H1 (cell line): Measurements from ENCODE around the gene FGF10. TPM values are rescaled to one million over a fixed set of nuclear protein-coding genes. Genes with fewer than 3 reads are reported as not detected.

Experiments
- CTCF ChIA-PET: fragments of 300-600 bp; sonication (Branson Sonifier 250); formaldehyde crosslinking; loops from one replicate; lab custom pipeline; 2021; ENCODE audit not compliant: partially characterized antibody; lab: Charles Lee
- POLR2A ChIA-PET: fragments of 300-600 bp; sonication (Branson Sonifier 250); formaldehyde crosslinking; loops from one replicate; lab custom pipeline; 2021; ENCODE audit warnings: inconsistent platforms; ENCODE audit not compliant: partially characterized antibody; lab: Charles Lee
- DNase-seq, 2 experiments: peaks; one replicate each; pipeline versions ENCODE4 v3.0.0 to v3.0.0-alpha.2; 2010 to 2022; ENCODE audit warnings: low spot score in 2 of 2, low read depth in 1 of 2, mixed read lengths in 1 of 2
- FAIRE-seq: peaks from 2 replicates; lab custom pipeline; 2011; peaks lifted over from hg19 to GRCh38; lab: Jason Lieb, UNC
- H2AFZ ChIP-seq: 2 replicates; pipeline ENCODE4 v1.8.1; 2012; ENCODE audit warnings: low read length, inconsistent platforms
- H2AK5ac ChIP-seq: 2 replicates; pipeline ENCODE4 v1.6.1; 2013; ENCODE audit warnings: low read depth, low read length
- H2BK120ac ChIP-seq: replicated peaks from 2 replicates; pipeline ENCODE3; 2013; ENCODE audit warnings: low read depth, low read length, inconsistent platforms
- H2BK12ac ChIP-seq: 2 replicates; pipeline ENCODE4 v1.6.1; 2013; ENCODE audit warnings: low read depth, low read length
- H2BK15ac ChIP-seq: 2 replicates; pipeline ENCODE4 v1.6.1; 2013; ENCODE audit warnings: low read length
- H2BK20ac ChIP-seq: 2 replicates; pipeline ENCODE4 v1.6.1; 2013; ENCODE audit warnings: low read length
- H2BK5ac ChIP-seq: 2 replicates; pipeline ENCODE4 v1.6.1; 2013; ENCODE audit warnings: low read depth, low read length
- H3K14ac ChIP-seq: 2 replicates; pipeline ENCODE4 v1.6.1; 2013; ENCODE audit warnings: inconsistent platforms; ENCODE audit not compliant: insufficient read length
- H3K18ac ChIP-seq: 2 replicates; pipeline ENCODE4 v1.6.1; 2013; ENCODE audit warnings: low read length; ENCODE audit errors: extremely low read depth
- H3K23ac ChIP-seq: 2 replicates; pipeline ENCODE4 v1.6.1; 2013; ENCODE audit warnings: inconsistent platforms; ENCODE audit not compliant: insufficient read length
- H3K23me2 ChIP-seq: 2 replicates; pipeline ENCODE4 v1.6.1; 2013; ENCODE audit warnings: low read depth, low read length
- H3K27ac ChIP-seq: 2 replicates; pipeline ENCODE4 v1.6.1; 2011; ENCODE audit warnings: low read depth, low read length, inconsistent platforms
- H3K27me3 ChIP-seq, 4 experiments: replicated peaks in 1 of 4; 1 replicate in 1 of 4; 2 replicates in 3 of 4; pipeline versions ENCODE4 v1.6.1 to v1.8.1; 2011 to 2013; ENCODE audit warnings: low read length in 3 of 4, mild to moderate bottlenecking in 3 of 4, inconsistent platforms in 2 of 4, mixed read lengths in 2 of 4, moderate library complexity in 1 of 4; ENCODE audit not compliant: control insufficient read depth in 3 of 4, insufficient read depth in 3 of 4; ENCODE audit errors: extremely low read depth in 1 of 4
- H3K36me3 ChIP-seq, 4 experiments: 2 replicates each; pipeline versions ENCODE4 v1.6.1 to v1.8.1; 2011 to 2013; ENCODE audit warnings: mild to moderate bottlenecking in 4 of 4, low read length in 3 of 4, moderate library complexity in 2 of 4, control low read depth in 1 of 4, inconsistent platforms in 1 of 4; ENCODE audit not compliant: insufficient read depth in 4 of 4, control insufficient read depth in 2 of 4
- H3K4ac ChIP-seq: replicated peaks from 2 replicates; pipeline ENCODE3; 2013; ENCODE audit warnings: low read length, low read depth, mixed read lengths, inconsistent platforms; ENCODE audit not compliant: insufficient read length
- H3K4me1 ChIP-seq, 4 experiments: replicated peaks in 1 of 4; 1 replicate in 1 of 4; 2 replicates in 3 of 4; pipeline versions ENCODE4 v1.6.1 to v1.8.1; 2011 to 2013; ENCODE audit warnings: low read length in 3 of 4, inconsistent platforms in 2 of 4, mixed read lengths in 1 of 4; ENCODE audit not compliant: insufficient read depth in 4 of 4, control insufficient read depth in 3 of 4
- H3K4me2 ChIP-seq, 2 experiments: 2 replicates each; pipeline versions ENCODE4 v1.6.1 to v1.8.1; 2011 to 2013; ENCODE audit warnings: low read depth in 2 of 2, low read length in 2 of 2, control low read depth in 1 of 2, inconsistent platforms in 1 of 2, mild to moderate bottlenecking in 1 of 2; ENCODE audit not compliant: insufficient read depth in 1 of 2
- H3K4me3 ChIP-seq, 4 experiments: fragments of 200-600, 300-600 bp in 1 of 4; sonication (generic), shearing (Covaris generic), sonication (Bioruptor Twin) in 1 of 4; 2 replicates each; pipeline versions ENCODE4 v1.5.1 to v1.8.1; 2011 to 2016; ENCODE audit warnings: low read length in 4 of 4, low read depth in 3 of 4, control low read depth in 2 of 4, inconsistent platforms in 2 of 4, mild to moderate bottlenecking in 2 of 4, mixed read lengths in 1 of 4, moderate library complexity in 1 of 4; ENCODE audit not compliant: insufficient read depth in 2 of 4; ENCODE audit errors: extremely low read depth in 1 of 4
- H3K56ac ChIP-seq: replicated peaks from 2 replicates; pipeline ENCODE3; 2013; ENCODE audit warnings: low read depth, mild to moderate bottlenecking, mixed read lengths, low read length, inconsistent platforms; ENCODE audit not compliant: insufficient read length
- H3K79me1 ChIP-seq: 2 replicates; pipeline ENCODE4 v1.6.1; 2013; ENCODE audit warnings: low read depth, low read length, control low read depth
- H3K79me2 ChIP-seq, 2 experiments: 2 replicates each; pipeline versions ENCODE4 v1.6.1 to v1.8.1; 2012 to 2013; ENCODE audit warnings: low read length in 2 of 2, mild to moderate bottlenecking in 2 of 2, inconsistent platforms in 1 of 2; ENCODE audit not compliant: insufficient read depth in 2 of 2, control insufficient read depth in 1 of 2
- H3K9ac ChIP-seq, 4 experiments: replicated peaks in 1 of 4; 1 replicate in 1 of 4; 2 replicates in 3 of 4; pipeline versions ENCODE4 v1.6.1 to v1.8.1; 2011 to 2013; ENCODE audit warnings: low read depth in 3 of 4, low read length in 3 of 4, control low read depth in 2 of 4, mild to moderate bottlenecking in 2 of 4, moderate library complexity in 2 of 4, inconsistent platforms in 1 of 4; ENCODE audit errors: extremely low read depth in 1 of 4
- H3K9me3 ChIP-seq, 2 experiments: 2 replicates each; pipeline versions ENCODE4 v1.6.1 to v1.8.1; 2012 to 2013; ENCODE audit warnings: mild to moderate bottlenecking in 2 of 2, moderate library complexity in 2 of 2, control low read depth in 1 of 2, inconsistent platforms in 1 of 2, low read depth in 1 of 2, low read length in 1 of 2, mixed read lengths in 1 of 2; ENCODE audit not compliant: insufficient read depth in 2 of 2
- H4K20me1 ChIP-seq, 2 experiments: replicated peaks in 1 of 2; 2 replicates each; pipeline versions ENCODE3 to v1.8.1; 2011 to 2013; ENCODE audit warnings: inconsistent platforms in 2 of 2, low read length in 2 of 2, mild to moderate bottlenecking in 1 of 2; ENCODE audit not compliant: insufficient read depth in 2 of 2, control insufficient read depth in 1 of 2
- H4K5ac ChIP-seq: 2 replicates; pipeline ENCODE4 v1.6.1; 2013; ENCODE audit warnings: low read length, low read depth, mixed read lengths, inconsistent platforms; ENCODE audit not compliant: insufficient read length
- H4K8ac ChIP-seq: 2 replicates; pipeline ENCODE4 v1.8.0; 2013; ENCODE audit warnings: mild to moderate bottlenecking, moderate library complexity, low read length, inconsistent platforms; ENCODE audit not compliant: insufficient read depth; ENCODE audit errors: extremely low read depth
- H4K91ac ChIP-seq: replicated peaks from 2 replicates; pipeline ENCODE3; 2013; ENCODE audit warnings: low read length, mixed read lengths, inconsistent platforms; ENCODE audit not compliant: insufficient read length
- JUN ChIP-seq: IDR thresholded peaks from 2 replicates; pipeline ENCODE4 v1.6.1; 2011; ENCODE audit warnings: low read depth, mild to moderate bottlenecking, improper control_type of control experiment, low read length
- WGBS, 2 experiments: shearing (Covaris generic) in 1 of 2; methylation state at CpG; one replicate each; pipeline versions ENCODE4 v1.1.6 to v1.1.7; 2013 to 2015; ENCODE audit warnings: low lambda C conversion rate in 2 of 2, mixed read lengths in 2 of 2, inconsistent platforms in 1 of 2, low coverage in 1 of 2, missing lambda C conversion rate in 1 of 2; ENCODE audit not compliant: insufficient replicate concordance in 2 of 2, insufficient coverage in 1 of 2, insufficient read length in 1 of 2; ENCODE audit errors: extremely low coverage in 1 of 2, missing lambda C conversion rate in 1 of 2; 5-methylcytosine and 5-hydroxymethylcytosine counted together
- polyA plus RNA-seq, 7 experiments: library from polyadenylated mRNA; depleted of rRNA in 3 of 7; stranded (reverse) in 5 of 7; unstranded in 2 of 7; fragments of >200 nt in 5 of 7; fragments of 200-250 nt in 2 of 7; gene quantifications; 1 replicate in 5 of 7; 2 replicates in 1 of 7; 4 replicates in 1 of 7; pipeline versions ENCODE4 v1.2.1 to v1.2.3, GENCODE V29; 2011 to 2013; ENCODE audit warnings: missing spikeins in 2 of 7, mixed read lengths in 2 of 7
- total RNA-seq: library from RNA; stranded (reverse); fragmentation: NEBNext Ultra II Directional; extraction: Animal tissue kit (Norgen Biotek cat#: 25700); gene quantifications from 2 replicates; pipeline ENCODE4 v1.2.1, GENCODE V29; 2021

Gene FGF10
- total and polyA plus RNA-seq, 2 of the 8 experiments (the other 6 are each of a cell fraction or from before 2014, with no cell fraction given): 0.06 to 0.54 TPM

- 50% methylated on average over 2 of the region's 2 CpGs; no CpG with 5 or more reads in 1 of the 2 experiments for WGBS, 2 experiments
- no peak overlapping the region for H3K9ac ChIP-seq
- H3K36me3 ChIP-seq: no peaks in the 10 kb centered on the region
- no peaks in the 10 kb centered on the region for H3K27me3 ChIP-seq
- no peak overlapping the region for H4K91ac ChIP-seq
- no peak overlapping the region for H4K8ac ChIP-seq
- H2AK5ac ChIP-seq: no peak overlapping the region
- H3K79me1 ChIP-seq: no peaks in the 10 kb centered on the region
- H3K23ac ChIP-seq: no peak overlapping the region
- CTCF ChIA-PET: interaction anchor here (0.6 kb wide), 1 partner anchor 702 kb away, joined by 6 read pairs; no protein-coding TSS in a partner anchor
- H4K20me1 ChIP-seq: no peaks in the 10 kb centered on the region
- DNase-seq: no peak
- no peak overlapping the region for H3K56ac ChIP-seq
- H4K5ac ChIP-seq: no peak overlapping the region
- no peak overlapping the region for H3K27ac ChIP-seq
- no peak for TF ChIP-seq JUN
- TF ChIP-seq, all 59 proteins: peak for 0
- H2BK120ac ChIP-seq: no peak overlapping the region
- no peak overlapping the region for H3K18ac ChIP-seq
- H2BK12ac ChIP-seq: no peak overlapping the region
- H3K79me2 ChIP-seq: no peaks in the 10 kb centered on the region
- POLR2A ChIA-PET: no interaction called here
- H3K4me2 ChIP-seq: no peak overlapping the region
- H3K4ac ChIP-seq: no peak overlapping the region
- no peak overlapping the region for H2BK20ac ChIP-seq
- no peaks in the 10 kb centered on the region for H3K9me3 ChIP-seq
- no peak overlapping the region for H2BK15ac ChIP-seq
- no peak overlapping the region for H2BK5ac ChIP-seq
- H2AFZ ChIP-seq: no peak overlapping the region
- no peaks in the 10 kb centered on the region for H3K23me2 ChIP-seq
- H3K14ac ChIP-seq: no peak overlapping the region
- no peak overlapping the region for H3K4me3 ChIP-seq
- no peak for FAIRE-seq
- H3K4me1 ChIP-seq: no peaks in the 10 kb centered on the region
Measured at GRCh38 chr5:44365345-44365744, 23.9 kb downstream of the FGF10 start.
